ENCODE data around the gene AJM1. TPM values are rescaled to one million over a fixed set of nuclear protein-coding genes. Genes with fewer than 3 reads are reported as not detected.
"Not testable (repeated sequence)": the region's sequence is repeated elsewhere in the genome, so short reads cannot be mapped to it uniquely, and the experiment has no call there.

Gene AJM1
- total RNA-seq, 2 experiments from 2014 or later: 2.4 to 5.1 TPM

- intact Hi-C loops (cut with micrococcal nuclease; ENCODE audit: unreplicated experiment): no loop called here
- CTCF ChIA-PET (ENCODE audit: unreplicated experiment): interaction anchor here (0.7 kb wide), 1 partner anchor 36 kb away, joined by 3 read pairs; no protein-coding TSS in a partner anchor
- H3K27ac ChIP-seq (ENCODE audit: low read depth, low read length, poor library complexity, severe bottlenecking): no peak overlapping the region
- H3K9me2 ChIP-seq (ENCODE audit: insufficient read depth, low read length): no peaks in the 10 kb centered on the region
- H3K9me3 ChIP-seq (ENCODE audit: low read length): no peaks in the 10 kb centered on the region
- H3K4me1 ChIP-seq (ENCODE audit: insufficient read depth, low read length, poor library complexity, severe bottlenecking): peaks cover 46% of the 10 kb centered on the region
- POLR2A ChIA-PET: interaction anchor here (0.6 to 1.1 kb wide), 3 partner anchors 21 to 401 kb away, joined by 4 to 8 read pairs (median 4); no protein-coding TSS in a partner anchor
- peak overlapping the region; percentile 62 for H3K4me3 ChIP-seq (ENCODE audit: low read depth, low read length, poor library complexity, severe bottlenecking)
- H3K4me2 ChIP-seq (ENCODE audit: low read length): peak overlapping the region; percentile 72
- no peak overlapping the region; the same call in 1 of the 2 replicates for H2AFZ ChIP-seq (ENCODE audit: low read length)
- no peak for TF ChIP-seq EZH2phosphoT487 (IDR thresholded peaks at IDR 0.05; ENCODE audit: borderline replicate concordance, low read depth, low read length)
- TF ChIP-seq CTCF (conservative IDR thresholded peaks at IDR 0.05; ENCODE audit: low read length): no peak
- no peaks in the 10 kb centered on the region for H3K36me3 ChIP-seq (ENCODE audit: insufficient read depth, low read length)
- no peaks in the 10 kb centered on the region for H4K20me1 ChIP-seq (ENCODE audit: insufficient read depth, low read length)
- peak; percentile 84 for DNase-seq (ENCODE audit: low spot score)
- no TSS peak for BruUV-seq (replicated peaks)
- H3K79me2 ChIP-seq (ENCODE audit: insufficient read depth, low read depth, low read length): no peaks in the 10 kb centered on the region
These were observed 42.2 kb upstream of the AJM1 start for GRCh38 chr9:136799854-136800657.

GRCh38 chr9:136802321-136802720, 40.0 kb upstream of the AJM1 start:
- Histone ChIP-seq H3K27ac (ENCODE audit: low read depth, low read length, poor library complexity, severe bottlenecking) (no peak overlapping the region), H3K9me3 (ENCODE audit: low read length) (no peaks in the 10 kb centered on the region), H3K4me1 (ENCODE audit: insufficient read depth, low read length, poor library complexity, severe bottlenecking) (peaks cover 37% of the 10 kb centered on the region), H3K4me2 (ENCODE audit: low read length) (no peak overlapping the region), H3K36me3 (ENCODE audit: insufficient read depth, low read length) (no peaks in the 10 kb centered on the region), H4K20me1 (ENCODE audit: insufficient read depth, low read length) (no peaks in the 10 kb centered on the region), H2AFZ (ENCODE audit: low read length) (no peak overlapping the region), H3K9me2 (ENCODE audit: insufficient read depth, low read length) (no peaks in the 10 kb centered on the region), H3K4me3 (ENCODE audit: low read depth, low read length, poor library complexity, severe bottlenecking) (no peak overlapping the region), H3K79me2 (ENCODE audit: insufficient read depth, low read depth, low read length) (no peaks in the 10 kb centered on the region)
- intact Hi-C loops (cut with micrococcal nuclease; ENCODE audit: unreplicated experiment): no loop called here
- DNase-seq (ENCODE audit: low spot score): no peak
- BruUV-seq (replicated peaks): no TSS peak
- ChIA-PET CTCF (ENCODE audit: unreplicated experiment) (no interaction called here), POLR2A (no interaction called here)
- TF ChIP-seq EZH2phosphoT487 (IDR thresholded peaks at IDR 0.05; ENCODE audit: borderline replicate concordance, low read depth, low read length): no peak

- intact Hi-C loops (cut with micrococcal nuclease; ENCODE audit: unreplicated experiment); BruUV-seq (replicated peaks); DNase-seq (ENCODE audit: low spot score): not testable (repeated sequence)
These were observed 39.2 kb upstream of the AJM1 start for GRCh38 chr9:136803009-136803550.

More at GRCh38 chr9:136803009-136803550, 39.2 kb upstream of the AJM1 start:
- H3K36me3 ChIP-seq (ENCODE audit: insufficient read depth, low read length); H3K4me2 ChIP-seq (ENCODE audit: low read length); H3K79me2 ChIP-seq (ENCODE audit: insufficient read depth, low read depth, low read length); H2AFZ ChIP-seq (ENCODE audit: low read length); H3K9me3 ChIP-seq (ENCODE audit: low read length); H3K9me2 ChIP-seq (ENCODE audit: insufficient read depth, low read length); CTCF ChIA-PET (ENCODE audit: unreplicated experiment); H3K27ac ChIP-seq (ENCODE audit: low read depth, low read length, poor library complexity, severe bottlenecking); H4K20me1 ChIP-seq (ENCODE audit: insufficient read depth, low read length); H3K4me3 ChIP-seq (ENCODE audit: low read depth, low read length, poor library complexity, severe bottlenecking); POLR2A ChIA-PET: not testable (repeated sequence)
- H3K4me1 ChIP-seq (ENCODE audit: insufficient read depth, low read length, poor library complexity, severe bottlenecking): peaks cover 38% of the 10 kb centered on the region

Data from OCI-LY7 (cell line).